HL-60/S4 (cell line): ENCODE results near the gene HAP1.

Source experiments
- in situ Hi-C: fragments of 300-500 bp; cut with MboI; formaldehyde crosslinking; loops from 2 replicates; pipeline ENCODE4 v1.14.3; 2022; ENCODE audit warnings: low sequenced_read_pairs

Gene HAP1

DNA sequence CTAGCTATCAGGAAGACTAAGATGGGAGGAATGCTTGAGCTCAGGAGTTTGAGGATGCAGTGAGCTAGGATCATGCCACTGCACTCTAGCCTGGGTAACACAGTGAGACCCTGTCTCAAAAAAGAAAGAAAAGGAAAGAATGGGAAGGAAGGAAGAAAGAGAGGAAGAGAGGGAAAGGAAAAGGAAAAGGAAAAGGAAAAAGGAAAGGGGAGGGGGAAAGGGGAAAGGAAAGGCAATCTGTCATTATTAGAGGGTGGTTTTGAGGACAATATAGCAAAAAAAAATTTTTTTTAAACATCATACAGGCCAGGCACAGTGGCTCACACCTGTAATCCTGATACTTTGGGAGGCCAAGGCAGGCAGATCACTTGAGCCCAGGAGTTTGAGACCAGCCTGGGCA is 31.7 kb upstream of the HAP1 start:
- in situ Hi-C loops: no loop called here

DNA sequence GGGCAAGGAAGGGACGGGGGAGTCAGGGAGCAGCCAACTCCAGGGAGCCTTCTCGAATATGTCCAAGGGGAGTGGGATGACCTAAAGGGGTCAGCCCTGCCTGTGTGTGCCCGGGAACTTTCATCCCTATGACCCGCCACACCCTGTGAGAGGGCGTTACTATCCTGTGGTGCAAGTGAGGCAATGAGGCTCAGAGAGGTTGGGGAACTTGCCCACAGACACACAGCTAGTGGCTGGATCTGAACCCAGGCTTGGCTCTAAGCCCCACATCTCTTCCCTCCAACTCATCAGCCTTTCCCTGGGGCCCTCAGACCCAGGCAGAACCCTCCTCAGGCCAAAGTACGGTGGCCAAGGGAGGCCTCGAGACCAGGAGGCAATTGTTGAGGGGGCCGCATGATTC is 28.9 kb upstream of the HAP1 start:
- in situ Hi-C loops: no loop called here

DNA sequence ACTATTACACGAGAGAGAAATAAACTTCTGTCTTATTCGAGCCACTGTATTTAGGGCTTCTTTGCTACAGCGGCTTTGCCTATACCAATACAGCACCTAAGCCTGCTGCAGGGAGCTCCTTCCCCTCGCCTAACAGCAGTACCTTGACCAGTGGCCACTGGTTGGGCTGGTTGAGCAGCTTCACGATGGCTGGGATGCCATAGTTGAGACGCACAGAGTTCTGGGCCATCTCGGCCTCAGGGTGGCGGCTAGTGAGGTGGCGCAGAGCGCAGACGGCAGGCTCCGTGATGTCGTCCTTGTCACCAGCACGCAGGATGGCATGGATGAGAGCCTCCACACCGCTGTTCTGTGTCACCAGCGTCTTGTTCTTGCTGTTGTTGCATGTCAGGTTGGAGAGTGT is 28.4 kb upstream of the HAP1 start:
- in situ Hi-C loops: no loop called here

DNA sequence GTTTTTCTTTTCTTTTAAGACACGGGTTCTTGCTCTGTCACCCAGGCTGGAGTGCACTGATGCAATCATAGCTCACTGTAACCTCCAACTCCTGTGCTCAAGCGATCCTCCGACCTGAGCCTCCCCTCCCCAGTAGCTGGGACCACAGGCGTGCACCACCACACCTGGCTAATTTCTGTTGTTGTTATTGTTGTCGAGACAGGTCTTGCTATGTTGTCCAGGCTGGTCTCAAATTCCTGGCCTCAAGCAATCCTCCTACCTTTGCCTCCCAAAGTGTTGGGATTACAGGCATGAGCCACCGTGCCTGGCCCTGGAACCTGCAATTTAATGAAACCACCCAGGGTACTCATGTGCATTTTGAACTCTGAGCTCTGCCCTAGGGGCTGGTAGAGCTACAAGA is 27.9 kb upstream of the HAP1 start:
- in situ Hi-C loops: no loop called here

DNA sequence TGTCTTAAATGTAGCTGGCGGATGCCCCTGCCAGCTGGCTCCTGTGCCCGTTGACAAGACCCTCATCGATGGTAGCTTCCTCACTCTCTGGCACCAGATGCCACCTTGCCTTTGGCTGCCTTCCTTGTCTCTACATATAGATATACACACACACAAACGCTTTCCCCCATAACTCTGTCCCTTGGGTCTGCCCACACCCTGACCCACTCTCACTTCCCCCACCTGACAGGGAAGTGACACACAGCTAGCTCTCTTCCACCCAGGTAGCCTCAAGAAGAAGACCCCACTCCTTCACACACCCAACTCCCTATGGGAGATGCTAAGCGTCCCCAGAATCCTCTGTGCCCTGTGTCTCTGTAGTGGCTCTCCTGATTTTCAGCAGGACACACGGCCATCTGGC is 26.4 kb upstream of the HAP1 start:
- in situ Hi-C loops: no loop called here

DNA sequence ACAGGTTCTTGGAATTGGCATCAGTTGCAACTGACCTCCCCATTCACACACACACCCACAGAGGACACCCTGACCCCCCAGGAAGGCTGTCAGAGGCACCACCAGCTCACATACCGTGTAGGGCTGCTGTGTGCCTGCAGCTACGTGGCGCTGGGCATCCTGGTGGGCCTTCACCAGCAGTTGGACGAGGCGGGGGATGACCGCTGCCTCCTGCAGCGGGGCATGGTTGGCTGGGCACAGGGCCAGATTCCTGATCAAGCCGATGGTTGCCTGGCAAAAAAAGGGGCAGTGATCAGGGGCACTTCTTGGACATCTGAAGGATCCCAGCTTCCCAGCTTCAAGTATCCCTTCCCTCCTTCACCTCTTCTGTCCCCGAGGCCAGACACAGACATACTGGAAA is 24.2 kb upstream of the HAP1 start:
- in situ Hi-C loops: no loop called here

DNA sequence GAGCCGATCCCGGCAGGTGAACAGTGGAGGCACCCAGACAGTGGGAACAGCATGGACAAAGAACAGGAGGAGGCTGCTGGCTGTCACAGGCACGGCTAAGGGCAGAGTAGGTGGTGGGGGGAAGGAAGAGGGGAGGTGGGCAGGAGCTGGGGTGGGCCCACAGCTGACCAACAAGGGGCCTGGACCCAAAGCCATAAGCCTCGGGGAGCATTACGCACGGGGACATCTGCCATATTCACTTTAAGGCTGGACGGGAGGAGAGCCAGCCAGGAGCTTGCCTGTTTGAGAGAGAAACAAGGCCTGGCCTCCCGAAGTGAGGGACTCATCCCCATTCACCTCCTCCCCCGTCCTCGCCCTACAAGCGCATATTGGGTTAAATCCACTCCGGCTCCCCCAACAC is 19.6 kb upstream of the HAP1 start:
- in situ Hi-C loops: no loop called here

DNA sequence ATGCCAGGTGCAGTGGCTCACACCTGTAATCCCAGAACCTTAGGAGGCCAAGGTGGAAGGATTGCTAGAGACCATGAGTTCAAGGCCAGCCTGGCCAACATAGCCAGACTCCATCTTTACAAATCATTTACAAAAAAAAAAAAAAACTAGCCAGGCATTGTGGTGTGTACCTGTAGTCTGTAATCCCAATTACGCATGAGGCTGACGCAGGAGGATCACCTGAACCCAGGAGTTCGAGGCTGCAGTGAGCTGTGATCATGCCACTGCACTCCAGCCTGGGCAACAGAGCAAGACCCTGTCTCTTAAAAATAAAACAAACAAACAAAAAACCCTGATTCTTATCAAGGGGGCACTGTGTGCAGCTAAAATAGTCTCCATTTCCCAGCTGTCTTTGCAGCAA is 16.8 kb upstream of the HAP1 start:
- in situ Hi-C loops: no loop called here

DNA sequence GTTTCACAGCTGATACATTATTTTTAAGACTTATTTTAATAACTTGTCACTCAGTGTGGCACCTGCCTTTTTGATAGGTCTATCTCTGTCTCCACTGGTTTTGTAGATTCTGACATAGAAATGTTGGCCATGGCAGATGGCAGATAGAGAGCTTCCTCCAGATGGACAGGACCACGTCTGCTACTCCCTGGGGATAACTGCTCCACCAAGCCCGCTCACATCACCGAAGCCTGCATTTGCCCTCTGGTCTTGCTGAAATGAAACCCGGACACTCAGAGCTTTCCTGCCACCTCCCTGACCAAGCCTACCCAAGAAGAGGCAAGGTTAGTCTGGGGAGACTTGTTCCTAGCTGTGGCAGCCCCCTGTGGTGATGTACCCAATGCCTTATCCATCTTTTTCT is 16.4 kb upstream of the HAP1 start:
- in situ Hi-C loops: no loop called here

DNA sequence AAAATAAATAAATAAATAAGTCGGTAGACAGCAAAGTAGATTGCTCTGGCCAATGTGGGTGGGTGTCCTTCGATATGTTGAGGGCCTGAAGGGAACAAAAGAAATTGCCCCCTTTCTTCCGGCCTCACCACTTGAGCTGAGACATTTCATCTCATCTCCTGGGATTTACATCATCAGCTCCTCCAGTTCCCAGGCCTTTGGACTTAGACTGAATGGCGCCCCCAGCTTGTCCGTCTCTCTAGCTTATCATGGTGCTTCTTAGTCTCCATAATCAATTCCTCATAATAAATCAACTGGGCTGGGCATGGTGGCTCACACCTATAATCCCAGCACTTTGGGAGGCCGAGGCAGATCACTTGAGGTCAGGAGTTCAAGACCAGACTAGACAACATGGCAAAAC is 13.8 kb upstream of the HAP1 start:
- in situ Hi-C loops: no loop called here

DNA sequence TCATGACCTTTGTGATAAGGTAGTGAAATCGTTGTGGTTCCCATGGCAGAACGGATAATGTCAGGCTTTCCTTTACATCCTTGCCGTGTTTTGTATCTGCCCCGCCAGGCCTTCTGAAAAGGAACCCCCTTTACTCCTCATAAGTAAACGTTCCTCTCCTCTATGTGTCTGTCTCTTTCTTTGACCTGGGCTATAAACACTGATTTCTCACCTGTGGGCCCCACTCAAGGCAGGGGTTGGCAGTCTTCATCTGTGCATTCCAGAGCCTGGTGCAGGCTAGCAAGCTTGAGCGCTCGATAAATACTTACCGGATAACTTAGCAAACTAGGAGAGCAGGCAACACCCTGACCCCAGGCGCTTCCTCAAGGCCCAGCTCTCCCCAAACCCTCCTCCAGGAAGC is 7.3 kb upstream of the HAP1 start:
- in situ Hi-C loops: no loop called here

DNA sequence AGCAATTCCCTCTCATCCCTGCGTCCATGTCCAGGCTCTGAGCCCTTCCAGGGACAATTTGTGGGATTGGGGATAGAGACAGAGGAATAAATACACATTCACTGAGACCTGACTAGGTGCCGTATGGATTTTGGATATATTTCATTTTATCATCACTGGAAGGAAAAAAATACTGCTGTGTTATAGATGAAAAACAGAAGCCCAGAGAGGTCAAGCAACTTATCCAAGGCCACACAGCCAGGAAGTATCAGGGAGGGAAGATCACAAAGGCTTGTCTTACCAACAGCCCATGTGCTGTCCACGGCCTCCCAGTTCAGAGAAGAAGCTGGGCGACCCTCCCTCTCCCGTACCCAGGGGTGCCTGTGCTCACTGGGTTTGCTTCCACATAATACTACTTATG is 6.1 kb upstream of the HAP1 start:
- in situ Hi-C loops: no loop called here

DNA sequence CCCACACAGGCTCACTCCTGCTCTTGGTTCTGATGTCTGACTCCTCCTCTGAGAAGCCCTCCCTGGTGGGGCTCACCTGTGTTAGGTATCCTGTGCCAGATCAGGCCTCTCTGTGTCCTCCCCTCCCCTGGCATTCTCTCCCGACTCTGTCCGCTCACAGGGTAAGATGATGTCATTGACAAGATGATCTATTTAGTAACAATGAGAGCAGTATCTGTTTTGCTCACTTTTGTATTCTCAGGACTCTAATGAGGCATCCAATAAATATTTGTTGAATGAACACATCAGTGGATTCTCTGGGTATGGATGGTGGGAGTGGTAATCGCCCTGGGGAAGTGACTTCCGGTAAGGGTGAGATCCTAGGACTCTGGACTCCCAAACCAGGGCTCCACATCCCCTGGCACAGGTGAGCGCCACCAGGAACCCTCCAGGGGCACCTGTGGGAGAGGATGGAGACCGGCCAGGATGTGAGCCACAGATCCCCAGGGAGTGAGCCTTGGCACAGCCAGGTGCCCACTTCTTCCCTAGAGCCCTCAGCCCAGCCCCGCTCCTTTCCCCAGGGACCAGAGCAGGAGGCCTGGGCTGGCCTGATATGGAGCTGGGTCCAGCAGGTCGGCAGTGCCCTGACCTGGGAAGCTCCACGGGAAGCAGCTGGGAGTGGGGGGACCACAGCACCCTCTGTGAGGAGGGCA is 5.4 kb upstream of the HAP1 start:
- in situ Hi-C loops: loop anchor here (5.0 kb wide), 1 partner anchor 57 kb away; no protein-coding TSS in a partner anchor

DNA sequence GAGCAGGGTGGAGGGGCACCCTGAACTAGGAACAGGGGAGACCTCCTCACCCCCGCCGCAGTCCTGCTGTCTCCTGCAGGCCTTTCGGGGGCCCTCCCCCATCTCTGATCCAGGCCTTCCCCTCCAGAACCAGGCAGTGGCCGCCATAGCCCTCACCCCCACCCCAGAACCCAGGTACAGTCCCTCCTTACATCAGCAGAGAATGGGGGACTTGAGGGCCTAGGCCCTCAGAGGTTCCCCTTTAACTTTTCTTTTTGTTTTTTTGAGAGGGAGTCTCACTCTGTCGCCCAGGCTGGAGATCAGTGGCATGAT is 4.3 kb upstream of the HAP1 start:
- in situ Hi-C loops: loop anchor here (5.0 kb wide), 1 partner anchor 59 kb away; no protein-coding TSS in a partner anchor

DNA sequence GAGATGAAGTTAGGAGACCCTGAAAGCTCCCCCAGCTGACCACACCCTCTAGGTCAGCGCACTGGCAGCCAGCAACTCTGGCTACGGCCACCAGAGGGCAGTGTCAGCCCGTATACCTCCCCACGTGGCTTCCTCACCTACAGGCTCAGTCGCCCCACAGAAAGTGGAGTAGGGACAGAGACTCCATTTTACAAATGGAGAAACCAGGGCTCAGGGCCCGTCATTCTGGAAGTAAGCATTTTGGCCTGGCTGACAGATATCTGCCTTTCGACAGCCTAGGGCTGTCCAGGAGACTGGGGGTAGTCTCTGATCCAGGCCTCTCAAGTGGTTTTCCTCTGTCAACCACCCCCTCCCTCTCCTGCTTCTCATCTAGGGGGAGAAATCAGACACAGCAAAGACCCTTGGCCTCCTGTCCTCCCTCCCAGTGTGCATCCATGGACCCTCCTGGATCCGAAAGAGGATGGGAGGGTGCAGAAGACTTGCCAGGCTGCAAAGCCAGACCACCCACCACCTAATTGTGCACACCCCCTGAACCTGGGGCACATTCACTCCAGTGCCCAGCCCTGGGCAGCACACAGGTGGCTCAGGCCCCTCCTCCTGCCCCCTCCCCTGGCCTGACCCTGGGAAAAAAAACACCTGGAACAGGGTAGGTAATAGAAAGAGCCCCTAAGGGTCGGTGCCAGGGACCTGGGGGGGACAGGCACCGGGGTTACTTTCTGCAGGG is 3.8 kb upstream of the HAP1 start:
- in situ Hi-C loops: loop anchor here (5.0 kb wide), 1 partner anchor 59 kb away; no protein-coding TSS in a partner anchor

DNA sequence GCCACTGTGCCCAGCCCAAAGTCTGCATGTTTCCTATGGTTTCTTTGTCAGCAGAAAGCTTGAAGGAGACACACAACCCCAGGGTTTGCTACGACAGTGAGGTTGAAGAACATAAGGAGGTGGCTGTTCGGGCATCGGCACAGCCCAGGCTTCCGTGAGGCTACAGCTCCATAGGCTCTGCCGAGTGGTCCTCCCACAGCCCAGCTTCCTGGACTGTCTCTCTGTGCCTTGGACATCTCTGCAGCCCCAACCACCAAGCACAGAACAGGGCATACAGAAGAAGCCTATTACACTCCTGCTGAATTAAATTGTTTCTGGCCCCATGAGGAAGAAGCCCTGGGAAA is 3.2 kb upstream of the HAP1 start:
- in situ Hi-C loops: loop anchor here (5.0 kb wide), 1 partner anchor 60 kb away; no protein-coding TSS in a partner anchor

DNA sequence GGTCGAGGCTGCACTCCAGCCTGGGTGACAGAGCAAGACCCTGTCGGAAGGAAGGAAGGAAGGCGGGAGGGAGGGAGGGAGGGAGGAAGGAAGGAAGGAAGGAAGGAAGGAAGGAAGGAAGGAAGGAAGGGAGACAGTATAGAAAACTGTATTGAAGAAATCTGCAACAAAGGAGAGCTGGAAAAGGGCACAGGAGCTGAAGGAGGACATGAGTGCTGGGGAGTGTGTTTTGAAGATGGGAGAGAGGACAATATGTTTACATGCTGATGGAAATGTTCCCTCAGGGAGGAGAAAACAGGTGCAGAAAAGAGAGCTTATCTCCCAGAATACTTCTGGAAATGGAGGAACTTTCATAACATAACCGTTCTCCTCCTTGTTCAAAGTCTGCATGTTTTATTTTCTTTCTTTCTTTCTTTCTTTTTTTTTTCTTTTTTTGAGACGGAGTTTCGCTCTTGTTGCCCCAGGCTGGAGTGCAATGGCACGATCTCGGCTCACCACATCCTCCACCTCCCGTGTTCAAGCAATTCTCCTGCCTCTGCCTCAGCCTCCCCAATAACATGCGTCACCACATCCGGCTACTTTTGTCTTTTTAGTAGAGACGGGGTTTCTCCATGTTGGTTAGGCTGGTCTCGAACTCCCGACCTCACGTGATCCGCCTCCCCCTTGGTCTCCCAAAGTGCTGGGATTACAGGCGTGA is 2.7 kb upstream of the HAP1 start:
- in situ Hi-C loops: loop anchor here (5.0 kb wide), 1 partner anchor 60 kb away; no protein-coding TSS in a partner anchor

DNA sequence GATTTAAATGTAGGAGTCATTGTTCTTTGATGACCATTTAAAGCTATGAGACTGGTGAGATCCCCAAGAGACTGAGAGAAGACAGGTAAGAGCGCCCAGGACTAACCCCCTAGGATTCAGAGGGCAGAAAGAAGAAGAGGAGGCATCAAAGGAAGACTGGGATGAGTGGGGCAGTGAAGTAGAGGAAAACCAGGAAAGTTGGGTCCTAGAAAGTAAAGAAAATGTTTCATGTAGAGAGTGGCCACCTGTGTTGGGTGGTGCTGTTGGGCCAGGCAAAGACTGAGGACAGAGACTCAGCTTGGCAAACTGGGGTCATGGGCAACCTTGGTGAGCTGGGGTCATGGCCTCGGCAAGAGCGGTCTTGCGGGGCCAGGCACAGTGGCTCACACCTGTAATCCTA is 1.3 kb upstream of the HAP1 start:
- in situ Hi-C loops: loop anchor here (5.0 kb wide), 1 partner anchor 62 kb away; no protein-coding TSS in a partner anchor

DNA sequence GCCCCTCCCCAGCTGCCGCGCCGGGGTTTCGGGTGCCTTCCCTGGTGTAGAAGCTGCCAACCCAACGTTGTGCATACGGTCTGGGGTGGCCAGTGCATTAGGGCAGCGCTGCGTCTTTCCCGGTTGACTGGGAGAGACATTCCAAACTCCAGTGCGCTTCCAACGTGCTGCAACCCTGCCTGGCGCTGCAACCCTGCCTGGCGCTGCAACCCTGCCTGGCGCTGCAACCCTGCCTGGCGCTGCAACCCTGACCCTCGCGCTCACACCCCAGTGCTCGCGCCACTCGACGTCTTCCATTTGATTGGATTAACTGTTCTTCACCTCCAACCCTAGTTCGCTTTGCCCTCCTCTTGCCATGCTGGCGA is 488 bp upstream of the HAP1 start:
- in situ Hi-C loops: loop anchor here (5.0 kb wide), 1 partner anchor 62 kb away; no protein-coding TSS in a partner anchor

DNA sequence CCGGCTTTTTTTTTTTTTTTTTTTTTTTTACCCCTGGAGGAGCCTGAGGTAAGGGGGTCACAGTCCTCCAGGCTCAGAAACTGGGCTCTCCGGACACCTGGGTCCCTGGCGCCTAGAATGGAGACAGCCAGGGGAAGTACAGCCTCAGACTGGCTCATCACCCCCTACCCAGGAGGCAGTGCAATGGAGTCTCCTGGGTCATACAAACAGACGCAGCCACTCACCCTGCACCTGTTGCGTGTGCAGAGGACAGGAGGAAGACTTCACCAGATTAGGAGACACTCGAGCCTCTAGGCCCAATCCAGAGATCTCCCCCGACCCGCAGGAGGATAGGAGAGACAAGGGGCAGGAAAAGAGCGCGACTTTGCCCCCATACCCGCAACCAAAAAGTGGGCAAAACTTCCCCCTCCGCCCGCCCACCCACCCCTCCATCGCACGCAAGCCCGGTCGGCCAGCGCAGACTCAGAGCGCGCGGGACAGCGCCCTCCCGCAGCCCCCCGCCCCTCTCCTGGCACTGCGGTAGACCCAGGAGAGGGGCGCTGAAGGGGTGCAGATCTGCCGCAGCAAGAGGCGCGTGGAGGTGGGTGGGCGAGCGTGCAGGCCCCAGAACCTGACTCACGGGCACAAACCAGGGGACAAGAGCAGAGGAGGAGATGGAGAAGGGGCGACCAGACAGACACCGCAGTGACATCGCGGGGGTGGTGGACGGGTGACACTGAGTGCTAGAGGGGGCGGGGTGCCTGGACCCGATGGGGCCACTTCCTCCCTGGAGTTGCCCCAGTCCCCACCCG is 900 bp downstream of the HAP1 start:
- in situ Hi-C loops: no loop called here

DNA sequence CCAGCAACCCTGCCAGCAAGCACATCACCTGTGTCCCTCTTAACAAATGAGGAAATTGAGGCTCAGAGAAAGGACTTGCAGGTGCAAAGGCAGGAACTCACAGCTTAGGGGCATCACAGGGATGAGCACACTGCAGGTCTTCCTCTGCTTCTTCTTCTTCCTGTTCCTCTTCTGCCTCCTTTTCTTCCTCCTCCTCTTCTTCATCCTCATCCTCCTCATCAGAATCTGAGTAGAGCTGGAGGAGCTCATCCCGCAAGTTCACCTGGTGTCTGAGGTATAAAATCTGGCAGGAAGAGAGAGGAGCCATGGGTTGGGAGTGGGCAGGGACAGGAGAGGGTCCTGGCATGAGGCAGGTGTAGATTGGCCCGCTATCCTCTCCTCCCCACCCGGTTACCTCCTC is 2.6 kb downstream of the HAP1 start:
- in situ Hi-C loops: no loop called here
